GM12878 (cell line): ENCODE measurements around the gene TFCP2L1. TPM values are rescaled to one million over a fixed set of nuclear protein-coding genes. Genes with fewer than 3 reads are reported as not detected.

ENCODE experiments used
- ATAC-seq: fragments of 200-7000 bp; cut with Tn5 transposase; 3 replicates; pipeline ENCODE4 v1.9.1; 2020; ENCODE audit warnings: mild to moderate bottlenecking, moderate library complexity
- BruUV-seq: library from RNA; stranded (reverse); fragments of 400-500 nt; replicated peaks from 2 replicates; lab custom pipeline; 2021; lab: Mats Ljungman, UMichigan
- CTCF ChIA-PET: fragments of 300-600 bp; sonication (Branson Sonifier 250); formaldehyde crosslinking; extraction: SDS; loops from one replicate; lab custom pipeline; 2021; ENCODE audit warnings: inconsistent platforms; lab: Yijun Ruan, JAX
- POLR2A ChIA-PET: fragments of 350-600 bp; formaldehyde crosslinking; extraction: SDS; loops from one replicate; lab custom pipeline; 2021; ENCODE audit warnings: inconsistent platforms; lab: Charles Lee
- RAD21 ChIA-PET: fragments of 300-600 bp; sonication (Branson Sonifier 250); formaldehyde crosslinking; loops from one replicate; lab custom pipeline; 2023; ENCODE audit warnings: antibody characterized with exemption; ENCODE audit not compliant: unreplicated experiment; lab: Charles Lee
- SMC1A ChIA-PET: fragments of 300-600 bp; sonication (Branson Sonifier 250); formaldehyde crosslinking; loops from one replicate; lab custom pipeline; 2023; ENCODE audit not compliant: unreplicated experiment, uncharacterized antibody; lab: Charles Lee
- DNase-seq: peaks from one replicate; pipeline ENCODE4 v3.0.0-alpha.2; 2011; ENCODE audit warnings: low read depth, low spot score
- FAIRE-seq: peaks from 3 replicates; lab custom pipeline; 2011; peaks lifted over from hg19 to GRCh38; lab: Jason Lieb, UNC
- H2AFZ ChIP-seq: 2 replicates; pipeline ENCODE4 v1.6.0; 2011; ENCODE audit warnings: low read depth, low read length, control low read depth; ENCODE audit not compliant: control insufficient read depth
- H3K27ac ChIP-seq: 2 replicates; pipeline ENCODE4 v1.5.1; 2011; ENCODE audit warnings: control low read depth; ENCODE audit not compliant: control insufficient read depth, insufficient read depth
- H3K27me3 ChIP-seq, 2 experiments: replicated peaks in 1 of 2; 2 replicates each; pipeline versions ENCODE4 v1.6.0 to v1.6.1; 2011; ENCODE audit warnings: low read length in 1 of 2; ENCODE audit not compliant: control insufficient read depth in 2 of 2, insufficient read depth in 2 of 2
- H3K36me3 ChIP-seq, 2 experiments: 2 replicates each; pipeline ENCODE4 v1.5.1; 2011; ENCODE audit warnings: low read length in 1 of 2; ENCODE audit not compliant: control insufficient read depth in 2 of 2, insufficient read depth in 2 of 2
- H3K4me1 ChIP-seq: 2 replicates; pipeline ENCODE4 v1.6.1; 2011; ENCODE audit warnings: mild to moderate bottlenecking, low read length, moderate library complexity, mixed read lengths; ENCODE audit not compliant: control insufficient read depth, insufficient read depth
- H3K4me2 ChIP-seq: 2 replicates; pipeline ENCODE4 v1.6.0; 2011; ENCODE audit warnings: control low read depth; ENCODE audit not compliant: control insufficient read depth, insufficient read depth
- H3K4me3 ChIP-seq: fragments of 200-600 bp; sonication (generic); 2 replicates; pipeline ENCODE4 v1.5.1; 2016
- H3K79me2 ChIP-seq: 2 replicates; pipeline ENCODE4 v1.6.0; 2011; ENCODE audit warnings: low read length; ENCODE audit not compliant: control insufficient read depth, insufficient read depth
- H3K9ac ChIP-seq: 2 replicates; pipeline ENCODE4 v1.8.0; 2011; ENCODE audit warnings: low read length, control low read depth, mixed read lengths; ENCODE audit not compliant: control insufficient read depth, insufficient read depth
- H3K9me3 ChIP-seq: replicated peaks from 3 replicates; pipeline ENCODE4 v1.5.1; 2011; ENCODE audit warnings: mild to moderate bottlenecking, low read length; ENCODE audit not compliant: control insufficient read depth, insufficient read depth
- H4K20me1 ChIP-seq: 2 replicates; pipeline ENCODE4 v1.6.0; 2011; ENCODE audit not compliant: control insufficient read depth, insufficient read depth
- CBFB ChIP-seq: IDR thresholded peaks from 2 replicates; pipeline ENCODE4 v1.6.1; 2016; ENCODE audit warnings: antibody characterized with exemption, low read depth
- CHD2 ChIP-seq: IDR thresholded peaks from 2 replicates; pipeline ENCODE4 v1.6.1; 2011; ENCODE audit warnings: low read depth, low read length, improper control_type of control experiment, borderline replicate concordance
- CREB1 ChIP-seq: IDR thresholded peaks from 2 replicates; pipeline ENCODE4 v1.6.1; 2012; ENCODE audit warnings: low read depth, mild to moderate bottlenecking, inconsistent platforms
- DPF2 ChIP-seq: fragments of 450-650 bp; IDR thresholded peaks from 2 replicates; pipeline ENCODE4 v1.6.1; 2017; ENCODE audit warnings: mild to moderate bottlenecking
- FOS ChIP-seq: IDR thresholded peaks from 3 replicates; pipeline ENCODE4 v1.6.1; 2011; ENCODE audit warnings: borderline replicate concordance; ENCODE audit not compliant: insufficient read length; ENCODE audit errors: extremely low read depth
- IKZF2 ChIP-seq, 2 experiments: fragments of 450-650 bp; IDR thresholded peaks; 2 replicates each; pipeline ENCODE4 v1.6.1; 2017; ENCODE audit warnings: mild to moderate bottlenecking in 2 of 2, moderate library complexity in 2 of 2
- NBN ChIP-seq: fragments of 450-650 bp; IDR thresholded peaks from 2 replicates; pipeline ENCODE4 v1.6.1; 2016
- NFXL1 ChIP-seq: fragments of 450-650 bp; IDR thresholded peaks from 2 replicates; pipeline ENCODE4 v1.6.1; 2017; ENCODE audit warnings: antibody characterized with exemption, mild to moderate bottlenecking, borderline replicate concordance
- NFYB ChIP-seq: IDR thresholded peaks from 2 replicates; pipeline ENCODE4 v1.6.1; 2011; ENCODE audit warnings: low read depth, mild to moderate bottlenecking, low read length, improper control_type of control experiment, moderate library complexity; ENCODE audit not compliant: insufficient read depth
- NKRF ChIP-seq: fragments of 450-650 bp; conservative IDR thresholded peaks from 2 replicates; pipeline ENCODE4 v1.6.1; 2017; ENCODE audit warnings: mild to moderate bottlenecking, moderate library complexity
- NR2C1 ChIP-seq: fragments of 450-650 bp; IDR thresholded peaks from 2 replicates; pipeline ENCODE4 v1.6.1; 2017; ENCODE audit warnings: antibody characterized with exemption, mild to moderate bottlenecking, moderate library complexity
- PAX5 ChIP-seq: IDR thresholded peaks from 2 replicates; pipeline ENCODE4 v1.6.1; 2011; ENCODE audit warnings: low read depth, low read length, borderline replicate concordance
- SIX5 ChIP-seq: IDR thresholded peaks from 2 replicates; pipeline ENCODE4 v1.6.1; 2011; ENCODE audit warnings: mild to moderate bottlenecking, low read depth, low read length, moderate library complexity; ENCODE audit not compliant: severe bottlenecking
- ZNF687 ChIP-seq: fragments of 450-650 bp; IDR thresholded peaks from 2 replicates; pipeline ENCODE4 v1.6.1; 2017; ENCODE audit warnings: mild to moderate bottlenecking, moderate library complexity
- WGBS: methylation state at CpG from one replicate; pipeline ENCODE4 v1.1.6; 2016; ENCODE audit warnings: low lambda C conversion rate; ENCODE audit not compliant: insufficient replicate concordance, insufficient coverage; ENCODE audit errors: missing lambda C conversion rate; 5-methylcytosine and 5-hydroxymethylcytosine counted together
- in situ Hi-C: fragments of 300-500 bp; cut with MboI; formaldehyde crosslinking; loops from 9 replicates; pipeline ENCODE4 v1.14.3; 2018; ENCODE audit warnings: mixed read lengths
- intact Hi-C: fragments of 100-400 bp; cut with micrococcal nuclease; formaldehyde crosslinking; loops from one replicate; pipeline ENCODE4 v1.14.2; 2022; ENCODE audit not compliant: unreplicated experiment
- polyA plus RNA-seq, 11 experiments: library from polyadenylated mRNA; depleted of rRNA in 4 of 11; unstranded in 6 of 11; stranded (reverse) in 5 of 11; fragments of >200 nt; fragmentation: Nextera tagmentation in 4 of 11; fragmentation: Illumina TruSeq in 1 of 11; extraction: Ambion mirVana in 4 of 11; extraction: Trizol in 1 of 11; gene quantifications; 1 replicate in 1 of 11; 2 replicates in 10 of 11; pipeline versions ENCODE4 v1.2.1 to v1.2.3, GENCODE V29; 2011 to 2016; ENCODE audit warnings: inconsistent platforms in 2 of 11, missing spikeins in 2 of 11, low read depth in 1 of 11
- total RNA-seq, 4 experiments: library from RNA; depleted of rRNA in 3 of 4; stranded (reverse); fragments of >200 nt in 3 of 4; fragmentation: Illumina TruSeq in 1 of 4; extraction: Trizol in 1 of 4; gene quantifications; 2 replicates each; pipeline versions ENCODE4 v1.2.1 to v1.2.3, GENCODE V29; 2013 to 2021

TFCP2L1 gene
- total and polyA plus RNA-seq, 10 of the 15 experiments (the other 5 are each of a cell fraction or from before 2014, with no cell fraction given) = 0.02 to 0.21 (median 0.09) TPM; not detected in 1

DNA sequence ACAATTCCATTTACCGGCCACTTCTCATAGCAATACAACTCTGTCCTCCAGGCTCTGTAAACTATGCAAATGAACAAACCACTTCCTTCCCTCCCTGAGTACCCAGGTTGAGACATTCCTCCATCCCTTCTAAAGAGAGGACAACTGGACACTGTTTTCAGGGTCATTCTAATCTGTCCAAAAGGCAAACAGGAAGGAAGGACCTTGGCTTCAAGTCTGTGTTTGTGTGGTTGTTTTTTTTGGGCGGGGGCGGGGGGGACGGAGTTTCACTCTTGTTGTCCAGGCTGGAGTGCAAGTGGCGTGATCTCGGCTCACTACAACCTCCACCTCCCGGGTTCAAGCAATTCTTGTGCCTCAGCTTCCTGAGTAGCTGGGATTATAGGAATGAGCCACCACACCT is 3.3 kb downstream of the TFCP2L1 start:
- H3K27me3 ChIP-seq = peaks cover 4 to 5% of the 10 kb centered on the region in 2 experiments; a peak in 3 of 4 replicates
- H3K4me2 ChIP-seq = no peak overlapping the region
- no peaks in the 10 kb centered on the region for H3K79me2 ChIP-seq
- no peaks in the 10 kb centered on the region for H3K36me3 ChIP-seq
- no peak overlapping the region for H3K4me3 ChIP-seq
- WGBS = 29% methylated on average over 4 of the region's 7 CpGs
- ATAC-seq = no peak
- H3K4me1 ChIP-seq = no peaks in the 10 kb centered on the region
- POLR2A ChIA-PET = no interaction called here
- TF ChIP-seq CBFB (no peak), PAX5 (no peak), DPF2 (no peak), NFXL1 (no peak), IKZF2 (IDR thresholded peaks at IDR 0.05) (no peak), ZNF687 (no peak), NFYB (no peak), NKRF (no peak), NR2C1 (no peak), CREB1 (no peak), NBN (no peak), SIX5 (no peak), CHD2 (no peak), FOS (no peak)
- TF ChIP-seq, all 136 proteins: peak for 0
- no peak for DNase-seq
- CTCF ChIA-PET = no interaction called here
- no peak for FAIRE-seq
- no peaks in the 10 kb centered on the region for H4K20me1 ChIP-seq
- no peaks in the 10 kb centered on the region for H3K9me3 ChIP-seq
- SMC1A ChIA-PET = no interaction called here
- intact Hi-C loops = no loop called here
- no TSS peak for BruUV-seq
- no peak overlapping the region for H3K9ac ChIP-seq
- in situ Hi-C loops = no loop called here
- RAD21 ChIA-PET = no interaction called here
- H2AFZ ChIP-seq = no peak overlapping the region
- H3K27ac ChIP-seq = no peak overlapping the region
